ENCODE measurements around the gene CORO2B. TPM values are rescaled to one million over a fixed set of nuclear protein-coding genes. Genes with fewer than 3 reads are reported as not detected.

CORO2B gene
- total and polyA plus RNA-seq, 2 experiments from 2014 or later, result 1.6 to 4.6 TPM

- Mint-ChIP-seq H3K27ac (no peak overlapping the region), H3K4me3 (no peak overlapping the region), H3K9me3 (no peaks in the 10 kb centered on the region), H3K36me3 (ENCODE audit: low read depth) (no peaks in the 10 kb centered on the region), H3K4me1 (peaks cover 21% of the 10 kb centered on the region), H3K27me3 (ENCODE audit: insufficient read depth, low read depth, poor library complexity) (peaks cover 2% of the 10 kb centered on the region)
- Histone ChIP-seq H3K27me3 (ENCODE audit: insufficient read depth) (no peaks in the 10 kb centered on the region), H3K79me2 (replicated peaks; ENCODE audit: insufficient read depth) (no peaks in the 10 kb centered on the region), H2AFZ (no peak overlapping the region), H3K36me3 (ENCODE audit: insufficient read depth) (no peaks in the 10 kb centered on the region), H3K4me2 (no peak overlapping the region), H3K9me2 (ENCODE audit: insufficient read depth) (no peaks in the 10 kb centered on the region), H3K27ac (ENCODE audit: low read depth) (no peak overlapping the region), H4K20me1 (replicated peaks; ENCODE audit: insufficient read depth) (no peaks in the 10 kb centered on the region), H3K4me3 (no peak overlapping the region), H3K4me1 (ENCODE audit: insufficient read depth) (peaks cover 12% of the 10 kb centered on the region; the same call in 1 of the 2 replicates), H3F3A (replicated peaks; ENCODE audit: low read depth) (no peaks in the 10 kb centered on the region)
- no peak for TF ChIP-seq JUNB (IDR thresholded peaks at IDR 0.05; ENCODE audit: unreplicated experiment)
- DNase-seq (ENCODE audit: low spot score) (no peak), ATAC-seq (no peak)
Measured at GRCh38 chr15:68641376-68641775, 62.6 kb downstream of the CORO2B start.

- H4K20me1 ChIP-seq (replicated peaks; ENCODE audit: insufficient read depth), result no peaks in the 10 kb centered on the region
- H3K27me3 ChIP-seq (ENCODE audit: insufficient read depth), result no peaks in the 10 kb centered on the region
- H3K79me2 ChIP-seq (replicated peaks; ENCODE audit: insufficient read depth), result no peaks in the 10 kb centered on the region
- ATAC-seq, result peak; percentile 46
- H3K27ac ChIP-seq (ENCODE audit: low read depth), result no peak overlapping the region
- Mint-ChIP-seq H3K27me3 (ENCODE audit: insufficient read depth, low read depth, poor library complexity) (peaks cover 2% of the 10 kb centered on the region), H3K4me3 (no peak overlapping the region), H3K27ac (no peak overlapping the region), H3K36me3 (ENCODE audit: low read depth) (no peaks in the 10 kb centered on the region), H3K4me1 (peaks cover 21% of the 10 kb centered on the region), H3K9me3 (no peaks in the 10 kb centered on the region)
- no peaks in the 10 kb centered on the region for H3K36me3 ChIP-seq (ENCODE audit: insufficient read depth)
- H3F3A ChIP-seq (replicated peaks; ENCODE audit: low read depth), result no peaks in the 10 kb centered on the region
- H2AFZ ChIP-seq, result no peak overlapping the region
- no peak for TF ChIP-seq ZNF331 (CRISPR knock-in tag; IDR thresholded peaks at IDR 0.05; ENCODE audit: low read depth)
- TF ChIP-seq, protein P1, sequence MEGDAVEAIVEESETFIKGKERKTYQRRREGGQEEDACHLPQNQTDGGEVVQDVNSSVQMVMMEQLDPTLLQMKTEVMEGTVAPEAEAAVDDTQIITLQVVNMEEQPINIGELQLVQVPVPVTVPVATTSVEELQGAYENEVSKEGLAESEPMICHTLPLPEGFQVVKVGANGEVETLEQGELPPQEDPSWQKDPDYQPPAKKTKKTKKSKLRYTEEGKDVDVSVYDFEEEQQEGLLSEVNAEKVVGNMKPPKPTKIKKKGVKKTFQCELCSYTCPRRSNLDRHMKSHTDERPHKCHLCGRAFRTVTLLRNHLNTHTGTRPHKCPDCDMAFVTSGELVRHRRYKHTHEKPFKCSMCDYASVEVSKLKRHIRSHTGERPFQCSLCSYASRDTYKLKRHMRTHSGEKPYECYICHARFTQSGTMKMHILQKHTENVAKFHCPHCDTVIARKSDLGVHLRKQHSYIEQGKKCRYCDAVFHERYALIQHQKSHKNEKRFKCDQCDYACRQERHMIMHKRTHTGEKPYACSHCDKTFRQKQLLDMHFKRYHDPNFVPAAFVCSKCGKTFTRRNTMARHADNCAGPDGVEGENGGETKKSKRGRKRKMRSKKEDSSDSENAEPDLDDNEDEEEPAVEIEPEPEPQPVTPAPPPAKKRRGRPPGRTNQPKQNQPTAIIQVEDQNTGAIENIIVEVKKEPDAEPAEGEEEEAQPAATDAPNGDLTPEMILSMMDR (conservative IDR thresholded peaks at IDR 0.05; ENCODE audit: low read depth in 2 of 2), result peak in 1 of 2 experiments; percentile 19; a peak in 1 of 4 replicates
- TF ChIP-seq, protein P2, sequence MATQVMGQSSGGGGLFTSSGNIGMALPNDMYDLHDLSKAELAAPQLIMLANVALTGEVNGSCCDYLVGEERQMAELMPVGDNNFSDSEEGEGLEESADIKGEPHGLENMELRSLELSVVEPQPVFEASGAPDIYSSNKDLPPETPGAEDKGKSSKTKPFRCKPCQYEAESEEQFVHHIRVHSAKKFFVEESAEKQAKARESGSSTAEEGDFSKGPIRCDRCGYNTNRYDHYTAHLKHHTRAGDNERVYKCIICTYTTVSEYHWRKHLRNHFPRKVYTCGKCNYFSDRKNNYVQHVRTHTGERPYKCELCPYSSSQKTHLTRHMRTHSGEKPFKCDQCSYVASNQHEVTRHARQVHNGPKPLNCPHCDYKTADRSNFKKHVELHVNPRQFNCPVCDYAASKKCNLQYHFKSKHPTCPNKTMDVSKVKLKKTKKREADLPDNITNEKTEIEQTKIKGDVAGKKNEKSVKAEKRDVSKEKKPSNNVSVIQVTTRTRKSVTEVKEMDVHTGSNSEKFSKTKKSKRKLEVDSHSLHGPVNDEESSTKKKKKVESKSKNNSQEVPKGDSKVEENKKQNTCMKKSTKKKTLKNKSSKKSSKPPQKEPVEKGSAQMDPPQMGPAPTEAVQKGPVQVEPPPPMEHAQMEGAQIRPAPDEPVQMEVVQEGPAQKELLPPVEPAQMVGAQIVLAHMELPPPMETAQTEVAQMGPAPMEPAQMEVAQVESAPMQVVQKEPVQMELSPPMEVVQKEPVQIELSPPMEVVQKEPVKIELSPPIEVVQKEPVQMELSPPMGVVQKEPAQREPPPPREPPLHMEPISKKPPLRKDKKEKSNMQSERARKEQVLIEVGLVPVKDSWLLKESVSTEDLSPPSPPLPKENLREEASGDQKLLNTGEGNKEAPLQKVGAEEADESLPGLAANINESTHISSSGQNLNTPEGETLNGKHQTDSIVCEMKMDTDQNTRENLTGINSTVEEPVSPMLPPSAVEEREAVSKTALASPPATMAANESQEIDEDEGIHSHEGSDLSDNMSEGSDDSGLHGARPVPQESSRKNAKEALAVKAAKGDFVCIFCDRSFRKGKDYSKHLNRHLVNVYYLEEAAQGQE (IDR thresholded peaks at IDR 0.05; ENCODE audit: unreplicated experiment), result no peak
- H3K4me1 ChIP-seq (ENCODE audit: insufficient read depth), result peaks cover 12% of the 10 kb centered on the region; the same call in 1 of the 2 replicates
- H3K4me3 ChIP-seq, result no peak overlapping the region
- peak overlapping the region; percentile 4; the same call in 1 of the 2 replicates for H3K4me2 ChIP-seq
- peak; percentile 48 for DNase-seq (ENCODE audit: low spot score)
- no peaks in the 10 kb centered on the region for H3K9me2 ChIP-seq (ENCODE audit: insufficient read depth)
Measured at GRCh38 chr15:68642491-68642845, 63.7 kb downstream of the CORO2B start.

Data from GM23338 (cell line).